ENCODE measurements around the gene PNMA6E. TPM values are rescaled to one million over a fixed set of nuclear protein-coding genes. Genes with fewer than 3 reads are reported as not detected.

Gene PNMA6E
- total RNA-seq, 6 experiments from 2014 or later = not detected

DNA sequence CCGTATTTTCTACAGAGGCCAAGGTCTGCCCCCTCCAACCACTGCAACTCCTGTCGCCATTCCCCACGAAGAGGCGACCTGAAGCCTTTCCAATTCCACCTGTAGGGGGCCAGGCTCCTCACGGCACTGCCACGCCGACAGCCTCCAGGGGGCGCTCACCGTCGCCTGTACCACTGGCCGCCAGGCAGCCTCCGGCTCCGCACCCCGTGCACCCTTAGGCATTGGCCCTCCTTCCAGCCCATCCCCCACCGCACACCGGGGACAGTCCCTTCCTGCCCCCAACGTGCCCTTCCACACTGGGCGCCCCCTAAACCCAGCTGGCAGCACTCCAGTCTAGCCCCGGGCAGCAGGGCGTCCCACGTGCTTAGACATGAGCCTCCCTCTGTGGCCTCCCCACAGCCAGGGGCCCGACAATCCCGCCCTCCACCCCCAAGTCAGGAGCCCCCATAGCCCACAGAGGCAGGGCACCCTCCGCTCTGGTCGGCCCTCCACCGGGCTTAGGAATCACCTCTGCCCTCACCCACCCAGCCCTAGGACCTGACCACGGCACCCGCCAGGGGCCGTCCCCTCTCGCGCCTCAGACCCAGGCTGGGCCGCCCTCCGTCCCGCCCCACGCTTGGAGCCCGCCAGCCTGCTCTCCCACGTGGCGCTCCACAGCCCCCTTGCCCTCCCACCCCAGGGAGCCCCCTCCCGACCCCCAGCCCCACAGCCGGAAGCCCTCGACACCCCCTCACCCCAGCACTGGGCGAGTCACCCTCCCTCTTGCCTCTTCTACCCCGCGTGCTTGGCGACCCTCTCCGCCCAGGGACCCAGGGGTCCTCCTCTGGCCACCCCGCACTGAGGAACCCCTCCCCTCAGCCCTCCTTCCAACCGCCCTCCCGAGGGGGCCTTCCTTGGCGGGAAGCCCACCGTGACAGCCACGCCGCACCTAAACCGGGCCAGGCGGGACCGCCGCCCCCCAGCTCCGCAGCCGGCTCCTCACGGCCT, 711 bp downstream of the PNMA6E start:
- no peaks in the 10 kb centered on the region for H3K27me3 ChIP-seq
- no peaks in the 10 kb centered on the region for H3K9me3 ChIP-seq
- TF ChIP-seq POLR2A (IDR thresholded peaks at IDR 0.05) = no peak
- TF ChIP-seq, protein P1, sequence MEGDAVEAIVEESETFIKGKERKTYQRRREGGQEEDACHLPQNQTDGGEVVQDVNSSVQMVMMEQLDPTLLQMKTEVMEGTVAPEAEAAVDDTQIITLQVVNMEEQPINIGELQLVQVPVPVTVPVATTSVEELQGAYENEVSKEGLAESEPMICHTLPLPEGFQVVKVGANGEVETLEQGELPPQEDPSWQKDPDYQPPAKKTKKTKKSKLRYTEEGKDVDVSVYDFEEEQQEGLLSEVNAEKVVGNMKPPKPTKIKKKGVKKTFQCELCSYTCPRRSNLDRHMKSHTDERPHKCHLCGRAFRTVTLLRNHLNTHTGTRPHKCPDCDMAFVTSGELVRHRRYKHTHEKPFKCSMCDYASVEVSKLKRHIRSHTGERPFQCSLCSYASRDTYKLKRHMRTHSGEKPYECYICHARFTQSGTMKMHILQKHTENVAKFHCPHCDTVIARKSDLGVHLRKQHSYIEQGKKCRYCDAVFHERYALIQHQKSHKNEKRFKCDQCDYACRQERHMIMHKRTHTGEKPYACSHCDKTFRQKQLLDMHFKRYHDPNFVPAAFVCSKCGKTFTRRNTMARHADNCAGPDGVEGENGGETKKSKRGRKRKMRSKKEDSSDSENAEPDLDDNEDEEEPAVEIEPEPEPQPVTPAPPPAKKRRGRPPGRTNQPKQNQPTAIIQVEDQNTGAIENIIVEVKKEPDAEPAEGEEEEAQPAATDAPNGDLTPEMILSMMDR (IDR thresholded peaks at IDR 0.05) = peak; percentile 41 to 43 (median 42)
- WGBS (ENCODE audit: insufficient coverage, low coverage, low lambda C conversion rate, missing lambda C conversion rate) = 63% methylated on average over 20 of the region's 60 CpGs
- H3K4me3 ChIP-seq = no peak overlapping the region
- no peaks in the 10 kb centered on the region for H3K36me3 ChIP-seq
- DNase-seq (no peak), ATAC-seq (peak in 3 of 4 donors; percentile 38 to 46 (median 40))
- H3K4me1 ChIP-seq = no peaks in the 10 kb centered on the region
- no peak overlapping the region for H3K27ac ChIP-seq
- intact Hi-C loops (cut with DNase I) = no loop called here

DNA sequence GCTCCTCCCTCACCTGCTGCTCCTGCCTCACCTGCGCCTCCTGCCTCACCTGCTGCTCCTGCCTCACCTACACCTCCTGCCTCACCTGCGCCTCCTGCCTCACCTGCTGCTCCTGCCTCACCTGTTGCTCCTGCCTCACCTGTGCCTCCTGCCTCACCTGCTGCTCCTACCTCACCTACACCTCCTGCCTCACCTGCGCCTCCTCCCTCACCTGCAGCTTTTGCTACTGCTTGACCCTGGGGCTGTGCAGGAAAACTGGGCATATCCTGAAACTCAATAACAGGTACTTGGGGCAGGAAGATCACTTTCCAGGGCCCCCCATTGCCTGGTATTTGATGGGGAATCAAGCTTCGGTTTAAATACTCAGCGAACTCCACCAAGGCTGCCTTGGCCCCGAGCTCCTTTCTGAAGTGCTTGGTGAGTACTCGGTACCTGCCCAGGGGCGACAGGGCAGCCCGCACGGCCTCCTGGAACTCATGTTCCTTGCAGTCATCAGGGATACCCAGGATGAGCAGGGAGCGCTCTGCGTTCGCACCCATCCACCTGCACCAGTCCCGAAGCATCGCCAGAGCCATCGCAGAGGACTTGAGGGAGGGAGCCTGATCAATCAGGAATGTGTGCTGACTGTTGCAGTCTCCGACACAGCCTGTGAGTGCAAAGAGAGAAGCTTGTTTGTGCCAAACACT, 2.7 kb downstream of the PNMA6E start:
- WGBS (ENCODE audit: insufficient coverage, low coverage, low lambda C conversion rate, missing lambda C conversion rate) = 83% methylated on average over 3 of the region's 17 CpGs
- DNase-seq (no peak), ATAC-seq (no peak)
- no peak for TF ChIP-seq POLR2A (IDR thresholded peaks at IDR 0.05)
- TF ChIP-seq, protein P1 (IDR thresholded peaks at IDR 0.05) = no peak
- no peak overlapping the region for H3K4me3 ChIP-seq
- H3K27me3 ChIP-seq = no peaks in the 10 kb centered on the region
- H3K36me3 ChIP-seq = no peaks in the 10 kb centered on the region
- H3K27ac ChIP-seq = no peak overlapping the region
- H3K4me1 ChIP-seq = no peaks in the 10 kb centered on the region
- intact Hi-C loops (cut with DNase I) = no loop called here
- no peaks in the 10 kb centered on the region for H3K9me3 ChIP-seq

DNA sequence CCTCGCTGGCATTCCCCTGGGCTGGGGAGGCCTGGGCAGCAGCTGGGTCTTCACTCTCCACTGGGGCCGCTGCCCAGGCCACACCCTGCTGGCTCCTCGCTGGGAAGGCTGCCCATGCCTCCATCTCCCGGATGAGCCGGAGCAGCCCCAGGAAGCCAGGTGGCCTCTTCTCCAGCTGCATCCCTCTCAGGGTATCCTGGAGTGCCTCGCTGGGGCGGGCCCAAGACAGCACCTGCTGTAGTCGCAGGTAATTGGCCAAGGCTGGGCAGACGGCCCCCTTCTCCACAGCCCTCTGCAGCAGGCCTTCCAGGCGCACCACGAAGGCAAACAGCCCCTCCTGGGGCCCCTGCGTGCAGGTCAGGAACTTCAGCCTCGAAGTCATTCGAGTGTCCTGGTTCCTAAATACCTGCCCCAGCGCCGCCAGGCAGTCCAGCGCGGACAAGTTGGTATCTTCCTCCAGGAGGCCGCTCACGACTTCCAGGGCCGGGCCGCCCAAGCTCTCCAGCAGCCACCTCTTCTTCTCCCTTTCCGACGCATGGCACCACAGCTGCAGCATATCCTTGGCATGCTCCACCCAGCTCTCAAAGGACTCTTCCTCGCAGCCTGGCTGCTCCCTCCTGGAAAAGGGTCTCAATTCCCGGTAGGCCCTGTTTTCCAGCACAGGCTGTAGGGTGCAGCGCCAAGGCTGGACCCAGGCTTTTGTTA, 3.7 kb downstream of the PNMA6E start:
- H3K27me3 ChIP-seq = no peaks in the 10 kb centered on the region

More for the DNA sequence above, 3.7 kb downstream of the PNMA6E start:
- Histone ChIP-seq H3K36me3 (no peaks in the 10 kb centered on the region), H3K4me3 (no peak overlapping the region), H3K27ac (no peak overlapping the region), H3K9me3 (no peaks in the 10 kb centered on the region), H3K4me1 (no peaks in the 10 kb centered on the region)
- 89% methylated on average over 5 of the region's 27 CpGs for WGBS (ENCODE audit: insufficient coverage, low coverage, low lambda C conversion rate, missing lambda C conversion rate)
- intact Hi-C loops (cut with DNase I) = no loop called here
- TF ChIP-seq, protein P1 (IDR thresholded peaks at IDR 0.05) = no peak
- TF ChIP-seq POLR2A (IDR thresholded peaks at IDR 0.05) = no peak
- DNase-seq (no peak), ATAC-seq (no peak)
